ENCODE measurements around the gene SP140. TPM values are rescaled to one million over a fixed set of nuclear protein-coding genes. Genes with fewer than 3 reads are reported as not detected.

The SP140 gene
- polyA plus RNA-seq, 3 donors: 2.5 to 7.3 (median 5.9) TPM

- peaks cover 8 to 33% of the 10 kb centered on the region in 2 donors for H3K36me3 Mint-ChIP-seq
- H3K27me3 Mint-ChIP-seq (ENCODE audit: low read depth in 3 of 3): peaks cover 2% of the 10 kb centered on the region in 3 donors
- Histone ChIP-seq H3K4me2 (replicated peaks; ENCODE audit: extremely low read depth, low read length, poor library complexity, severe bottlenecking) (no peak overlapping the region), H3K27me3 (ENCODE audit: control insufficient read depth in 2 of 2, insufficient read depth in 2 of 2, low read length in 2 of 2) (no peaks in the 10 kb centered on the region), H3K27ac (ENCODE audit: low read depth in 1 of 2, low read length in 2 of 2) (no peak overlapping the region), H4K20me1 (ENCODE audit: insufficient read depth, low read length) (no peaks in the 10 kb centered on the region), H3K9me3 (replicated peaks in 1 of 2; ENCODE audit: control insufficient read depth in 1 of 2, insufficient read depth in 1 of 2, low read length in 2 of 2) (peaks cover 8 to 16% of the 10 kb centered on the region in 2 donors), H3K36me3 (replicated peaks in 1 of 2; ENCODE audit: control insufficient read depth in 1 of 2, insufficient read depth in 2 of 2, low read length in 2 of 2) (no peaks in the 10 kb centered on the region), H3K79me2 (ENCODE audit: insufficient read depth, low read length) (no peaks in the 10 kb centered on the region), H2AFZ (ENCODE audit: insufficient read depth, low read depth, low read length, poor library complexity, severe bottlenecking) (no peak overlapping the region), H3K4me3 (replicated peaks in 1 of 3; ENCODE audit: low read depth in 2 of 3, low read length in 3 of 3) (no peak overlapping the region), H3K9ac (ENCODE audit: insufficient read depth, low read length, poor library complexity, severe bottlenecking) (no peak overlapping the region), H3K4me1 (ENCODE audit: control insufficient read depth in 1 of 2, insufficient read depth in 2 of 2, low read length in 2 of 2) (no peaks in the 10 kb centered on the region)
- H3K9me3 Mint-ChIP-seq: peaks cover 28 to 45% (median 32%) of the 10 kb centered on the region in 7 donors
- WGBS (ENCODE audit: insufficient coverage): 100% methylated on average over 1 of the region's 2 CpGs
- TF ChIP-seq, protein P1, sequence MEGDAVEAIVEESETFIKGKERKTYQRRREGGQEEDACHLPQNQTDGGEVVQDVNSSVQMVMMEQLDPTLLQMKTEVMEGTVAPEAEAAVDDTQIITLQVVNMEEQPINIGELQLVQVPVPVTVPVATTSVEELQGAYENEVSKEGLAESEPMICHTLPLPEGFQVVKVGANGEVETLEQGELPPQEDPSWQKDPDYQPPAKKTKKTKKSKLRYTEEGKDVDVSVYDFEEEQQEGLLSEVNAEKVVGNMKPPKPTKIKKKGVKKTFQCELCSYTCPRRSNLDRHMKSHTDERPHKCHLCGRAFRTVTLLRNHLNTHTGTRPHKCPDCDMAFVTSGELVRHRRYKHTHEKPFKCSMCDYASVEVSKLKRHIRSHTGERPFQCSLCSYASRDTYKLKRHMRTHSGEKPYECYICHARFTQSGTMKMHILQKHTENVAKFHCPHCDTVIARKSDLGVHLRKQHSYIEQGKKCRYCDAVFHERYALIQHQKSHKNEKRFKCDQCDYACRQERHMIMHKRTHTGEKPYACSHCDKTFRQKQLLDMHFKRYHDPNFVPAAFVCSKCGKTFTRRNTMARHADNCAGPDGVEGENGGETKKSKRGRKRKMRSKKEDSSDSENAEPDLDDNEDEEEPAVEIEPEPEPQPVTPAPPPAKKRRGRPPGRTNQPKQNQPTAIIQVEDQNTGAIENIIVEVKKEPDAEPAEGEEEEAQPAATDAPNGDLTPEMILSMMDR (IDR thresholded peaks at IDR 0.05): no peak
- peak overlapping the region in 1 of 7 donors; percentile 3 for H3K27ac Mint-ChIP-seq
- intact Hi-C loops (cut with micrococcal nuclease): no loop called here
- no peaks in the 10 kb centered on the region for H3K4me1 Mint-ChIP-seq
- DNase-seq: no peak
- H3K4me3 Mint-ChIP-seq: no peak overlapping the region
Measured at GRCh38 chr2:230299618-230300017, 74.1 kb downstream of the SP140 start.

- Histone ChIP-seq H2AFZ (ENCODE audit: insufficient read depth, low read depth, low read length, poor library complexity, severe bottlenecking) (no peak overlapping the region), H3K27me3 (ENCODE audit: control insufficient read depth in 2 of 2, insufficient read depth in 2 of 2, low read length in 2 of 2) (no peaks in the 10 kb centered on the region), H4K20me1 (ENCODE audit: insufficient read depth, low read length) (no peaks in the 10 kb centered on the region), H3K9me3 (replicated peaks in 1 of 2; ENCODE audit: control insufficient read depth in 1 of 2, insufficient read depth in 1 of 2, low read length in 2 of 2) (peaks cover 13 to 25% of the 10 kb centered on the region in 2 donors), H3K27ac (ENCODE audit: low read depth in 1 of 2, low read length in 2 of 2) (no peak overlapping the region), H3K4me3 (replicated peaks in 1 of 3; ENCODE audit: low read depth in 2 of 3, low read length in 3 of 3) (no peak overlapping the region), H3K79me2 (ENCODE audit: insufficient read depth, low read length) (no peaks in the 10 kb centered on the region), H3K36me3 (replicated peaks in 1 of 2; ENCODE audit: control insufficient read depth in 1 of 2, insufficient read depth in 2 of 2, low read length in 2 of 2) (no peaks in the 10 kb centered on the region), H3K9ac (ENCODE audit: insufficient read depth, low read length, poor library complexity, severe bottlenecking) (no peak overlapping the region), H3K4me2 (replicated peaks; ENCODE audit: extremely low read depth, low read length, poor library complexity, severe bottlenecking) (no peak overlapping the region), H3K4me1 (ENCODE audit: control insufficient read depth in 1 of 2, insufficient read depth in 2 of 2, low read length in 2 of 2) (no peaks in the 10 kb centered on the region)
- no peaks in the 10 kb centered on the region for H3K27me3 Mint-ChIP-seq (ENCODE audit: low read depth in 3 of 3)
- H3K27ac Mint-ChIP-seq: peak overlapping the region in 1 of 7 donors; percentile 62
- H3K4me3 Mint-ChIP-seq: no peak overlapping the region
- 99% methylated on average over 22 of the region's 23 CpGs for WGBS (ENCODE audit: insufficient coverage)
- peaks cover 0 to 12% of the 10 kb centered on the region in 2 donors for H3K36me3 Mint-ChIP-seq
- peaks cover 6% of the 10 kb centered on the region for H3K4me1 Mint-ChIP-seq
- intact Hi-C loops (cut with micrococcal nuclease): no loop called here
- TF ChIP-seq, protein P1 (IDR thresholded peaks at IDR 0.05): no peak
- DNase-seq: no peak
- peaks cover 21 to 40% (median 25%) of the 10 kb centered on the region in 7 donors for H3K9me3 Mint-ChIP-seq
Measured at GRCh38 chr2:230305416-230306275, 80.1 kb downstream of the SP140 start.
